ENCODE results near the gene WDPCP. TPM values are rescaled to one million over a fixed set of nuclear protein-coding genes. Genes with fewer than 3 reads are reported as not detected.

The WDPCP gene
- total RNA-seq, 1 donor from 2014 or later: 5.7 TPM

DNA sequence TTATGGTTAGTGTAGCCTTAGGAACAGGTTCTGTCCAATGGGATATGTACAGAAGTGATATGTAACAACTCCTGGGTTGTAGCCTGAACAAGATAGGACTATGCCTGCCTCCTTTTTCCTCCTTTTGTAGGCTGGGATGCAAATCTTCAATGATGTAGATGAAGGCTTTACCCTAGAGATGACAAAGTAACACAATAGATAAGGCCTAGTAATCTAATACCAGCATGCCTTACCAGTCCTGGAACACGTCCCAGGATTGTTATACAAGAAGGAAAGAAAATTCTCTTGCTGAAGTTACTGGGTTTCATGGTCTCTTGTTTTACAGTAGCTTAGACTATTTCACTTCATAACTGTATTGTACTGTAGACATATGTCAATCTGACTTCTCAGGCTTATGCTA lies 345.5 kb downstream of the WDPCP start:
- no peak overlapping the region for H3K4me3 Mint-ChIP-seq (ENCODE audit: unreplicated experiment)
- DNase-seq (ENCODE audit: low spot score): no peak
- H3K27ac Mint-ChIP-seq (ENCODE audit: unreplicated experiment): no peak overlapping the region
- H3K9me3 Mint-ChIP-seq (ENCODE audit: unreplicated experiment): no peaks in the 10 kb centered on the region
- TF ChIP-seq, protein P1, sequence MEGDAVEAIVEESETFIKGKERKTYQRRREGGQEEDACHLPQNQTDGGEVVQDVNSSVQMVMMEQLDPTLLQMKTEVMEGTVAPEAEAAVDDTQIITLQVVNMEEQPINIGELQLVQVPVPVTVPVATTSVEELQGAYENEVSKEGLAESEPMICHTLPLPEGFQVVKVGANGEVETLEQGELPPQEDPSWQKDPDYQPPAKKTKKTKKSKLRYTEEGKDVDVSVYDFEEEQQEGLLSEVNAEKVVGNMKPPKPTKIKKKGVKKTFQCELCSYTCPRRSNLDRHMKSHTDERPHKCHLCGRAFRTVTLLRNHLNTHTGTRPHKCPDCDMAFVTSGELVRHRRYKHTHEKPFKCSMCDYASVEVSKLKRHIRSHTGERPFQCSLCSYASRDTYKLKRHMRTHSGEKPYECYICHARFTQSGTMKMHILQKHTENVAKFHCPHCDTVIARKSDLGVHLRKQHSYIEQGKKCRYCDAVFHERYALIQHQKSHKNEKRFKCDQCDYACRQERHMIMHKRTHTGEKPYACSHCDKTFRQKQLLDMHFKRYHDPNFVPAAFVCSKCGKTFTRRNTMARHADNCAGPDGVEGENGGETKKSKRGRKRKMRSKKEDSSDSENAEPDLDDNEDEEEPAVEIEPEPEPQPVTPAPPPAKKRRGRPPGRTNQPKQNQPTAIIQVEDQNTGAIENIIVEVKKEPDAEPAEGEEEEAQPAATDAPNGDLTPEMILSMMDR (IDR thresholded peaks at IDR 0.05; ENCODE audit: unreplicated experiment): no peak
- H3K36me3 Mint-ChIP-seq (ENCODE audit: low read depth, unreplicated experiment): no peaks in the 10 kb centered on the region
- H3K27me3 Mint-ChIP-seq (ENCODE audit: unreplicated experiment): no peaks in the 10 kb centered on the region
- no peaks in the 10 kb centered on the region for H3K4me1 Mint-ChIP-seq (ENCODE audit: unreplicated experiment)

DNA sequence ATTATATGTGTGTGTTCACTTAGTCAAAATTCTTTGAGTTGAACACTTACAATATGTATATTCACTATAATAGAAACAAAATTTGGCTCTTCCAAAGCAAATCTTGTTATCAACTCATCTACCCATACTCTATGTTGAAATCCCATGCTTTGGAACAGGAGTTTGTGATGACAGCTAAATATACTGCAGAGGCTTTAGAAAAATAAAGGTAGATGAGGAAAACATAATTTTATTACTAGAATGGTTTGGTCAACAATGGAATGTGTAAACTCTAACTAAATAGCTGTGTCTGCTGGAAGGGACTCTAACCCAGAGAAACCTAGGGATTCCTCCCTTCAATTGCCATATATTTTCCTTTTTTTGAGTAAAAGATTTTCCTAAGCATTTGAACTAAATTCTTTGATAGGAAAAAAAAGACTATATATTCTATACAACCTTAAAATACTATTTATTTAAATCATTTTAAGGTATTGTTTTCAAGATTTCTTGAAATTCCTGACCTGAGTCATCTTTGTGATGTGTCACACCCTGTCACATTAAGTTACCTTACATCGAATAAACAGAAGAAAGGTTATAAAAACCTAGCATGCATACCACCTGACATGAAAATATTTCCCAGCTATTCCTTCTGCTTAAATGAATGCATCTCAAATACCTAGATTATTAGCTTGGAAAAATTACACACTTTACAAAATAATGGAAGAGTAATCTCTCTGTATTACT lies 362.2 kb downstream of the WDPCP start:
- Mint-ChIP-seq H3K36me3 (ENCODE audit: low read depth, unreplicated experiment) (no peaks in the 10 kb centered on the region), H3K4me3 (ENCODE audit: unreplicated experiment) (no peak overlapping the region), H3K27me3 (ENCODE audit: unreplicated experiment) (no peaks in the 10 kb centered on the region), H3K4me1 (ENCODE audit: unreplicated experiment) (no peaks in the 10 kb centered on the region), H3K27ac (ENCODE audit: unreplicated experiment) (no peak overlapping the region), H3K9me3 (ENCODE audit: unreplicated experiment) (no peaks in the 10 kb centered on the region)
- DNase-seq (ENCODE audit: low spot score): no peak
- TF ChIP-seq, protein P1 (IDR thresholded peaks at IDR 0.05; ENCODE audit: unreplicated experiment): no peak

- Mint-ChIP-seq H3K36me3 (ENCODE audit: low read depth, unreplicated experiment) (no peaks in the 10 kb centered on the region), H3K9me3 (ENCODE audit: unreplicated experiment) (no peaks in the 10 kb centered on the region), H3K27me3 (ENCODE audit: unreplicated experiment) (no peaks in the 10 kb centered on the region), H3K27ac (ENCODE audit: unreplicated experiment) (no peak overlapping the region), H3K4me3 (ENCODE audit: unreplicated experiment) (no peak overlapping the region), H3K4me1 (ENCODE audit: unreplicated experiment) (no peaks in the 10 kb centered on the region)
- no peak for DNase-seq (ENCODE audit: low spot score)
- TF ChIP-seq, protein P1 (IDR thresholded peaks at IDR 0.05; ENCODE audit: unreplicated experiment): no peak
Observed at GRCh38 chr2:63218800-63219526, 369.3 kb downstream of the WDPCP start.

- no peaks in the 10 kb centered on the region for H3K27me3 Mint-ChIP-seq (ENCODE audit: unreplicated experiment)
- H3K27ac Mint-ChIP-seq (ENCODE audit: unreplicated experiment): no peak overlapping the region
- H3K4me1 Mint-ChIP-seq (ENCODE audit: unreplicated experiment): no peaks in the 10 kb centered on the region
- TF ChIP-seq, protein P1 (IDR thresholded peaks at IDR 0.05; ENCODE audit: unreplicated experiment): no peak
- H3K36me3 Mint-ChIP-seq (ENCODE audit: low read depth, unreplicated experiment): peaks cover 5% of the 10 kb centered on the region
- no peaks in the 10 kb centered on the region for H3K9me3 Mint-ChIP-seq (ENCODE audit: unreplicated experiment)
- H3K4me3 Mint-ChIP-seq (ENCODE audit: unreplicated experiment): no peak overlapping the region
- no peak for DNase-seq (ENCODE audit: low spot score)
Observed at GRCh38 chr2:63195310-63195709, 393.0 kb downstream of the WDPCP start.

DNA sequence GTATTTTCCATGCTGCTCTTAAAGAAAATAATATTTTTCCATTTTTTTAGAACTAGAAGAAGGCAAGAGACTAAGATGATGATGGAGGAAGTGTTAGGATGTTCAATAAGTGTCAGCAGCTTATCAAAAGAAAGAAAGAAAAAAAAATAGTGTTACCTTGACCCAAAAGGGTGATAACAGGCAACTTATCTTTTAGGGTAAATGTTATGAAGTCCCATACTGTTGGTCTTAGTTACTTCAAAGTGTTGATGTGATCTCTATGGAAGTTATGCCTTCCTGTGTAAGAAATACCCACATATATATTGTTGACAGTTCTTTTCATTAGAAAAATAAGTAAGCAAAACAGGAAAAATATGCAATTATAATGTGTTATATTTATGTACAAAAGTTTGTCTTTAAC lies 394.1 kb downstream of the WDPCP start:
- Mint-ChIP-seq H3K36me3 (ENCODE audit: low read depth, unreplicated experiment) (peaks cover 4% of the 10 kb centered on the region), H3K9me3 (ENCODE audit: unreplicated experiment) (no peaks in the 10 kb centered on the region)
- TF ChIP-seq, protein P1 (IDR thresholded peaks at IDR 0.05; ENCODE audit: unreplicated experiment): no peak

More for the DNA sequence above, 394.1 kb downstream of the WDPCP start:
- Mint-ChIP-seq H3K4me3 (ENCODE audit: unreplicated experiment) (no peak overlapping the region), H3K4me1 (ENCODE audit: unreplicated experiment) (no peaks in the 10 kb centered on the region), H3K27me3 (ENCODE audit: unreplicated experiment) (no peaks in the 10 kb centered on the region), H3K27ac (ENCODE audit: unreplicated experiment) (no peak overlapping the region)
- DNase-seq (ENCODE audit: low spot score): no peak

All from endothelial cell (in vitro differentiated cells).